Adrenal gland (tissue), 12 donors: ENCODE data around the gene GBP1. TPM values are rescaled to one million over a fixed set of nuclear protein-coding genes. Genes with fewer than 3 reads are reported as not detected.
"Not testable (repeated sequence)": the region's sequence is repeated elsewhere in the genome, so short reads cannot be mapped to it uniquely, and the experiment has no call there.

Source experiments
- DNase-seq, 7 donors: peaks; one replicate each; pipeline ENCODE4 v3.0.0-alpha.2; 2019 to 2020
- H3K27ac ChIP-seq, 5 donors: fragments of 200-600 bp; sonication (generic) in 4 of 5; 1 replicate in 3 of 5; 2 replicates in 2 of 5; pipeline versions ENCODE4 v1.5.1 to v1.8.0; 2016 to 2020; ENCODE audit warnings: mild to moderate bottlenecking in 1 of 5
- H3K27me3 ChIP-seq: fragments of 200-600 bp; 2 replicates; pipeline ENCODE4 v1.8.0; 2021
- H3K36me3 ChIP-seq, 2 donors: fragments of 200-600 bp; replicated peaks in 1 of 2; 1 replicate in 1 of 2; 2 replicates in 1 of 2; pipeline versions ENCODE4 v1.5.1 to v1.8.0; 2018 to 2022
- H3K4me1 ChIP-seq, 2 donors: fragments of 200-600 bp; replicated peaks in 1 of 2; 1 replicate in 1 of 2; 2 replicates in 1 of 2; pipeline versions ENCODE4 v1.5.1 to v1.8.0; 2018 to 2021
- H3K4me3 ChIP-seq, 4 donors: fragments of 200-600 bp; sonication (generic) in 3 of 4; one replicate each; pipeline ENCODE4 v1.5.1; 2016 to 2018
- H3K9me3 ChIP-seq, 3 donors: fragments of 200-600 bp; sonication (generic) in 1 of 3; replicated peaks in 1 of 3; 1 replicate in 2 of 3; 2 replicates in 1 of 3; pipeline versions ENCODE4 v1.5.1 to v1.8.0; 2016 to 2021
- CTCF ChIP-seq, 6 experiments: fragments of 450-650 bp in 4 of 6; fragments of 200-600 bp in 2 of 6; sonication (generic) in 1 of 6; IDR thresholded peaks; 1 replicate in 5 of 6; 2 replicates in 1 of 6; pipeline versions ENCODE4 v1.5.1 to v1.8.0; 2016 to 2021; ENCODE audit warnings: antibody characterized with exemption in 6 of 6, mild to moderate bottlenecking in 2 of 6, moderate library complexity in 1 of 6
- POLR2A ChIP-seq, 2 donors: fragments of 450-650 bp; IDR thresholded peaks; one replicate each; pipeline ENCODE4 v1.6.1; 2017; ENCODE audit warnings: antibody characterized with exemption in 2 of 2, mild to moderate bottlenecking in 2 of 2, moderate library complexity in 1 of 2
- WGBS, 4 donors: extraction: QIAGEN DNeasy Blood & Tissue Kit in 2 of 4; methylation state at CpG; one replicate each; pipeline versions ENCODE4 v1.1.5 to v1.1.7; 2013 to 2017; 5-methylcytosine and 5-hydroxymethylcytosine counted together
- intact Hi-C, 2 donors: fragments of 100-400 bp; cut with DNase I; formaldehyde crosslinking; loops; one replicate each; pipeline versions ENCODE4 v1.14.1 to v1.15.0; 2022 to 2023
- polyA plus RNA-seq, 3 donors: library from polyadenylated mRNA; stranded (reverse); fragments of 200-250 nt in 2 of 3; fragments of 350-450 nt in 1 of 3; fragmentation: Illumina TruSeq in 1 of 3; extraction: RNeasy Lipid Tissue Mini Kit (QIAGEN cat#74804) in 1 of 3; gene quantifications; one replicate each; pipeline ENCODE4 v1.2.3, GENCODE V29; 2013 to 2014
- total RNA-seq, 9 donors: library from RNA; depleted of rRNA in 4 of 9; stranded (reverse); fragments of >200 nt in 4 of 9; fragments of 120-200 nt in 1 of 9; fragmentation: NEBNext Ultra II Directional in 1 of 9; extraction: Animal tissue kit (Norgen Biotek cat#: 25700) in 1 of 9; gene quantifications; one replicate each; pipeline versions ENCODE4 v1.1.0 to v1.2.4, GENCODE V29; 2013 to 2023
- donor health status: healthy with polysubstance abuse.
- donor health status: Bipolar disorder and iron deficiency.
- donor health status: DM: yes; HTN: yes; CAD: no.
- donor health status: DM: no; HTN: no; CAD: no.
- donor health status: DM: no; HTN: no; CAD: no.
- donor health status: DM: yes; HTN: yes; CAD: no.

GBP1 gene
- total and polyA plus RNA-seq, 12 donors: 6.1 to 107 (median 16.6) TPM

- Histone ChIP-seq H3K4me3 (no peak overlapping the region), H3K4me1 (no peaks in the 10 kb centered on the region), H3K36me3 (no peaks in the 10 kb centered on the region), H3K27me3 (no peaks in the 10 kb centered on the region), H3K27ac (no peak overlapping the region), H3K9me3 (no peaks in the 10 kb centered on the region)
- DNase-seq: no peak
- intact Hi-C loops: no loop called here
- TF ChIP-seq CTCF (IDR thresholded peaks at IDR 0.05) (no peak), POLR2A (IDR thresholded peaks at IDR 0.05) (no peak)
- WGBS, 4 donors: 72 to 86% (median 79%) methylated on average over 3 of the region's 3 CpGs
Measured at GRCh38 chr1:89041119-89041641, 23.8 kb downstream of the GBP1 start.

- H3K27me3 ChIP-seq: no peaks in the 10 kb centered on the region
- no peak for DNase-seq
- no peak for TF ChIP-seq POLR2A (IDR thresholded peaks at IDR 0.05)
- TF ChIP-seq CTCF (IDR thresholded peaks at IDR 0.05): no peak
- H3K36me3 ChIP-seq: no peaks in the 10 kb centered on the region
- H3K4me1 ChIP-seq: no peaks in the 10 kb centered on the region
- H3K9me3 ChIP-seq: no peaks in the 10 kb centered on the region
- intact Hi-C loops: no loop called here
- 83 to 100% (median 89%) methylated on average over 1 of the region's 1 CpG for WGBS, 4 donors
- H3K4me3 ChIP-seq: no peak overlapping the region
- no peak overlapping the region for H3K27ac ChIP-seq
Measured at GRCh38 chr1:89040315-89040626, 24.7 kb downstream of the GBP1 start.

DNA sequence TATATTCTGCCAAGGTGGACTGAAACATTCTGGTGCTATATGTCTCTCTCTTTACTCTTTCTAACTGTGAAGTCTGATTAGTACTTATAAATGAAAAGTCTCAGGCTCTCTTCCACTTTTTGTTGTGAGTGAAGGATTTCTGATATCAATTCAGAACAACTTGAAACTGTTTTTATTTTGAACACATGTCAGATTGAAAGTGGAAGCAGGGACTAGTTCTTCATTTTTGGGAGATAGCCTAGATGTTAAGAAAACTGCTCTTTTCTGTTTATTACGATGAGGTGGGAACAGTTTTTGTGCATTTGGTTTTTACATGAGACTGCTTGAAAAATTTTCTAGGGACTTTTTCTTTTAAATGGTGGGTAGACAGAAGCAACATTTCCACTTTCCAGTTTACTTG is 27.8 kb downstream of the GBP1 start:
- no peak overlapping the region for H3K27ac ChIP-seq
- DNase-seq: no peak
- 64 to 73% (median 70%) methylated on average over 1 of the region's 1 CpG for WGBS, 4 donors
- no peaks in the 10 kb centered on the region for H3K4me1 ChIP-seq
- intact Hi-C loops: no loop called here
- H3K27me3 ChIP-seq: no peaks in the 10 kb centered on the region
- no peak overlapping the region for H3K4me3 ChIP-seq
- no peaks in the 10 kb centered on the region for H3K36me3 ChIP-seq
- H3K9me3 ChIP-seq: no peaks in the 10 kb centered on the region
- no peak for TF ChIP-seq POLR2A (IDR thresholded peaks at IDR 0.05)

- Histone ChIP-seq H3K4me1 (no peaks in the 10 kb centered on the region), H3K27me3 (no peaks in the 10 kb centered on the region), H3K4me3 (no peak overlapping the region), H3K9me3 (no peaks in the 10 kb centered on the region), H3K27ac (no peak overlapping the region), H3K36me3 (no peaks in the 10 kb centered on the region)
- no peak for DNase-seq
- WGBS, 4 donors: 65 to 90% (median 70%) methylated on average over 1 of the region's 1 CpG
- intact Hi-C loops: no loop called here
- TF ChIP-seq CTCF (IDR thresholded peaks at IDR 0.05) (no peak), POLR2A (IDR thresholded peaks at IDR 0.05) (no peak)
Measured at GRCh38 chr1:89035080-89035479, 29.9 kb downstream of the GBP1 start.

DNA sequence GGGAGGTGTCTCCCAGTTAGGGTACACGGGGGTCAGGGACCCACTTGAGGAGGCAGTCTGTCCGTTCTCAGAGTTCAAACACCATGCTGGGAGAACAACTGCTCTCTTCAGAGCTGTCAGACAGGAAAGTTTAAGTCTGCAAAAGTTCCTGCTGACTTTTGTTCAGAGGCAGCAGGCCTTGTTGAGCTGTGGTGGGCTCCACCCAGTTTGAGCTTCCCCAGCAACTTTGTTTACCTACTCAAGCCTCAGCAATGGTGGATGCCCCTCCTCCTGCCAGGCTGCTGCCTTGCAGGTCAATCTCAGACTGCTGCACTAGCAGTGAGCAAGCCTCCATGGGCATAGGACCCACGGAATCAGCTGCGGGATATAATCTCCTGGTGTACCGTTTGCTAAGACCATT is 31.0 kb downstream of the GBP1 start:
- WGBS, 4 donors: 85 to 95% (median 89%) methylated on average over 2 to 5 of the region's 5 CpGs

DNA sequence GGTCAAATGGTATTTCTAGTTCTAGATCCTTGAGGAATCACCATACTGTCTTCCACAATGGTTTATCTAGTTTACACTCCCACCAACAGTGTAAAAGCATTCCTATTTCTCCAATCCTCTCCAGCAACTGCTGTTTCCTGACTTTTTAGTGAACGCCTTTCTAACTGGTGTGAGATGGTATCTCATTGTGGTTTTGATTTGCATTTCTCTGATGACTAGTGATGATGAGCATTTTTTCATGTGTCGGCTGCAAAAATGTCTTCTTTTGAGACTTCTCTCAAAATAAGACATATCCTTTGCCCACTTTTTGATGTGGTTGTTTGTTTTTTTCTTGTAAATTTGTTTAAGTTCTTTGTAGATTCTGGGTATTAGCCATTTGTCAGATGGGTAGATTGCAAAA is 36.0 kb downstream of the GBP1 start:
- H3K4me1 ChIP-seq, H3K36me3 ChIP-seq, H3K27ac ChIP-seq, intact Hi-C loops, H3K9me3 ChIP-seq, H3K4me3 ChIP-seq, H3K27me3 ChIP-seq, DNase-seq: not testable (repeated sequence)
- 83 to 97% (median 92%) methylated on average over 2 of the region's 2 CpGs for WGBS, 4 donors

More for the DNA sequence above, 31.0 kb downstream of the GBP1 start:
- H3K4me1 ChIP-seq, H3K27me3 ChIP-seq, H3K36me3 ChIP-seq, H3K9me3 ChIP-seq, H3K27ac ChIP-seq, DNase-seq, H3K4me3 ChIP-seq, intact Hi-C loops: not testable (repeated sequence)
